Activated CD4-positive, alpha-beta T cell treated with anti-CD3 and anti-CD28 coated beads, Interleukin-2, amount 50 U/mL, for 48 hours (primary cell): ENCODE results near the gene EID1.
"Not testable (repeated sequence)": the region's sequence is repeated elsewhere in the genome, so short reads cannot be mapped to it uniquely, and the experiment has no call there.

Source experiments
- DNase-seq, 2 experiments: peaks; one replicate each; pipeline ENCODE4 v3.0.0-alpha.2; 2020

Gene EID1, protein sequence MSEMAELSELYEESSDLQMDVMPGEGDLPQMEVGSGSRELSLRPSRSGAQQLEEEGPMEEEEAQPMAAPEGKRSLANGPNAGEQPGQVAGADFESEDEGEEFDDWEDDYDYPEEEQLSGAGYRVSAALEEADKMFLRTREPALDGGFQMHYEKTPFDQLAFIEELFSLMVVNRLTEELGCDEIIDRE

DNA sequence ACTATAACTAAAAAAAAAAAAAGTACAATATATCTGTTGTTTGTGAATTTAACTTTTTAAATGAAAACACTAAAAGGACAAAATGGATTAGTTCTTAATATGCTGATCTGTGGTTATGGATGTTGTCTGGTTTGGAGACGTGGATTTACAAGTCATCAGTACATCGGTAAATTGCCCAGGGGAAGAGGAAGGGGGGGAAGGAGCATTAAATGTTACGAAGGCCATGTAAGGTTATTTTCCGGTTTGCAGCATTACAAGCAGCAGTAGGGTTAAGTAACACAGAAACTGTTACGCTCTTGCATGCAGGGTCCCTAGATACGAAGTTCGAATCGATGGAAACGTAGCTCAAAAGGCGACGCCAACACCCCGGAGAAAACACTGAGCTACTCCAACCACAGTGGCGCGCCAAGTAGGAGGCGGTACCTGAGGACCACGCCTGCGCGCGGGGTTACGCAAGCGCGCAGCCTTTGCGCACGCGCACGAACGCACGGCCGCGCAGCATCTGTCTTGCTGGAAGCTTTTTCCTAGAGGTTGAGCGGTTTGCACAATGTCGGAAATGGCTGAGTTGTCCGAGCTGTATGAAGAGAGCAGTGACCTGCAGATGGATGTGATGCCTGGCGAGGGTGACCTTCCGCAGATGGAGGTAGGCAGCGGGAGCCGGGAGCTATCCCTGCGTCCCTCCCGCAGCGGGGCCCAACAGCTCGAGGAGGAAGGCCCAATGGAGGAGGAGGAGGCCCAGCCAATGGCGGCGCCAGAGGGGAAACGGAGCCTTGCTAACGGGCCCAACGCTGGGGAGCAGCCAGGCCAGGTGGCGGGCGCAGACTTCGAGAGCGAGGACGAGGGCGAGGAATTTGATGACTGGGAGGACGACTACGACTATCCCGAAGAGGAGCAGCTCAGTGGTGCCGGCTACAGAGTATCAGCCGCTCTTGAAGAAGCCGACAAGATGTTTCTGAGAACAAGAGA is at the start of gene EID1:
Gene EID1, plus strand, starts transcription at position 505 of the 966 bp plus-strand sequence. Its CDS starts 43 bp downstream, at position 548.
- DNase-seq: peak; percentile 91 to 93

DNA sequence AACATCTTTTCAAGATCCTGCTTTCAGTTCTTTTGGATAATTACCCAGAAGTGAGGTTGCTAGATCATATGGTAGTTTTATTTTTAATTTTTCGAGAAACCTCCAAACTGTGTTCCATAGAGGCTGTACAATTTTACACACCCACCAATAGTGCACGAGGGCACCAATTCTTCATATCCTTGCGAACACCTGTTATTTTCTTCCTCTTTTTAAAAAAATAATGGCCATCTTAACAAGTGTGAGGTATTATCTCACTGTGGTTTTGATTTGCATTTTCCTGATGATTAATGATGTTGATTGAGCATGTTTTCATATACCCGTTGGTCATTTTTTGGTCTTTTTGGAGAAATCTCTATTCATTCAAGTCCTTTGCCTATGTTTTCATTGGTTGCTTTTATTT is 49.5 kb upstream of the EID1 start:
- no peak for DNase-seq

DNA sequence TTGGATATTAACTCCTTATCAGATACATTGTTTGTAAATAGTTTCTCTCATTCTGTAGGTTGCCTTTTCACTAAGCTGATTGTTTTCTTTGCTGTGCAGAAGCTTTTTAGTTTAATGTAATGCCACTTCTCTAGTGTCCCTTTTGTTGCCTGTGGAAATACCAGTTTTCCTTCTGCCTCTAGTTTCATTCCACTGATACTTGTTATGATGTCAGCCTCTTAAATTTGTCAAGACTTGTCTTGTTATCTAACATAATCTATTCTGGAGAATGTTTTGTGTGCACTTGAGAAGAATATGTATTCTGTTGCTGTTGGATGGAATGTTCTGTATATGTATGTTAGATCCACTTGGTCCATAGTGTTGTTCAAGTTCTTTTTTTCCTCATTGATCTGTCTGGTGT is 49.0 kb upstream of the EID1 start:
- DNase-seq: no peak

DNA sequence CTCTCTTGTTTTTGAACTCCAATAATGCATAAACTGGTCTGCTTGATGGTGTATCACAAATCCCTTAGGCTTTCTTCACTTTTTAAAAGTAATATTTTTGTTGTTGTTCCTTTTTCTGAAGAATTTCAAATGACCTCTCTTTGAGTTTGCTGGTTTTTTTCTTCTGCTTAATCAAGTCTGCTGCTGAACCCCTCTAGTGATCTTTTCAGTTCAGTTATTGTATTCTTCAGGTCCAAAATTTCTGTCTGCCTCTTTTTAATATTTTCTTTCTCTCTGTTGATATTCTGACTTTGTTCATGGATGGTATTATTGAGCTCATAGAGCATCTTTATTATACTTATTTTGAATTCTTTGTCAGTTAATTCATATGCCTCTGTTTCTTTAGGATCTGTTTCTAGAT is 45.3 kb upstream of the EID1 start:
- no peak for DNase-seq

DNA sequence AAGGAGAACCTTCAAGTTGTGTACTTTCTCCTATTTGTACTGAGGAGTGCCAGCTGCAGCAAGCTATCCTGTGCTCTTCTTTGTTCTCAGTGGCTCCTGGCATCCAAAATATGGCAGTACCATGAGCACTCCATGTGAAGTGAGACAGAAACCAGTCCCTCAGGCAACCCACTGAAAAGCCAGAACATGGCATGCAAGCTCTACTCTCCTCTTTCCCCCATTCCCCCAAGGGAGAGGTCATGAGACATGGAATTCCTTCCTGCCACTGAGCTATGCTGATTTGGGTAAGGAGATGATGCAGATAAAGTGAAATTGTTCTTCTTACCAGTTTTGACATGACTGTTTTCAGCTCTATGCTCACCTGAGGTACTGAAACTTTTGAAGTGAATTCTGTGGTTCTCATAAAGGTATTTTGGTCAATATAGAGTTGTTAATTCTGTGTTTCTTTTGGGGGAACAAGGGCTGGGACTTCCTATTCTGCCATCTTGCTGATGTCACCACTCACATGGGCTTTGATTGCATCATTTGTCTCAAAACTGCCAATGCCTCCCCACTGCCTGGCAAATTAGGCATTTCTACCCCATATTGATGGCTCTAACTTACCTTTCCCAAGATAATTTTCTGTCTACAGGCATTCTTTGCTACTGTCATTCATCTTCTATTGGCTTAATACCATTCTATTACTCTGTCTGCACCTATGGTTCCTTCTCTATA is 44.3 kb upstream of the EID1 start:
- no peak for DNase-seq

DNA sequence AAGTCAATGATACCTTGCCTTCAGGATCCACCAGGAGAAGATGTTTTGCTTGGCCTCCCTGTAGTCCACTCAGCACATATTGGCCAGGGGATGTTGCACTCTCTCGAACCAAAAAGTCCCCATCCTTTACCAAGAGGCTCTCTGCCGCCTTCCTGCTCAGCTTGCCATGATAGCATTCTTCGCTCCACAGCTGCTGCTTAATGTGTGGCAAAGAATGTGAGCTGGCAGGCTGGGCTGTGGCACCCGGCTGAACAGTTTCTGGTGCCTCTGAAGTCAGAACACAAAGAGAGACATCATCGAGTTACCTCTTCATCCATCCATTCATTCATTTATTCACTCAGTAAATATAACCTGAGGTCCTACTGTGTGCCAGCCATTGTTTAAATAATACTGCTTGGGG is 43.2 kb upstream of the EID1 start:
- no peak for DNase-seq

DNA sequence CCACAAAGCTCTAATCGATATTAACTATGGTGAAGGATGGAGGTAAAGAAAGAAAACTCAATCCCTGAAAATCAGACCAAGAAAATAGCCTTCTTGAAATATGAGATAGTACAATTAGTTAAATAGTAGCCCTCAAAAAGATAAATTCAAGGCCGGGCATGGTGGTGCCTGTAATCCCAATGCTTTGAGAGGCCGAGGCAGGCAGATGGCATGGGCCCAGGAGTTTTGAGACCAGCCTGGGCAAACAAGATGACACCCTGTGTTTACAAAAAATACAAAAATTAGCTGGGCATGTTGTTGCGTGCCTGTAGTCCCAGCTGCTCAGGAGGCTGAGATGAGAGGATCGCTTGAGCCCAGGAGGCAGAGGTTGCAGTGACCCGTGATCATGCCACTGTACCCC is 35.4 kb upstream of the EID1 start:
- no peak for DNase-seq

DNA sequence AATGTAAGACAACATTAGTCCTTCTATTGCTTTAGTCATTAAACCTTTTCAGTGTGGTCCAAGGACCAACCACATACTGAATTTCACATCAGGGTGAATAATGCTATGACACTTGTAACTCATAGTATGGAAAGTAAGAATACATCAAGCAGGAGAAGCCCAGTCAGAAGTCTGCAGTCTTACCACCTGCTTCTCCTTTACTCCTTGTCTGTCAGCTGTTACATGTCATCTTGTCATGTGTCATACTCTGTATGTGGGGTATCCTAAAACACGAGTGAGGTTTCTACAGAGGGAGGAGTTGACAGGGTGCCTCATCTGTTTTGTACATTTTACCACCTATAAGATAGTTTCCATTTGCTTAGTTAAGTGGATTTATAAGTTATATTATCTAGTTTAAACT is 32.8 kb upstream of the EID1 start:
- no peak for DNase-seq

DNA sequence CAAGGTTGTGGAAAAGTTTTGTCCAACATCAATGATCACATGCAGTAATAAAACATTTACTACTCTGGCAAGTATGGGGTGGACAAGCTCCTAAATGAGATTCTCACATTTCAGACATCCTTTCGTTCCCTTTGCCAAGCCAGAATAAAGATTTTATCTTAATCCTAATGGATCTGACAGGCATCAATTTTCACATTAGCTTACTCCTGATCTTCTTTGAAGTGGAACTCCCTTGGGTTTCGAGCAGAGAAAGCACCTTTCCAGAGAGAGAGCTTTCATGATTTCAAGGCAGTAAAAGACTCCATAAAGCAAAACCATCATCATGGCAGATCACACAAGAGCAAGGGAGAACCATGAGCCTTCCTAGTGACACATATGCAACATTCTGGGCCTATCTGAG is 27.3 kb upstream of the EID1 start:
- no peak for DNase-seq

DNA sequence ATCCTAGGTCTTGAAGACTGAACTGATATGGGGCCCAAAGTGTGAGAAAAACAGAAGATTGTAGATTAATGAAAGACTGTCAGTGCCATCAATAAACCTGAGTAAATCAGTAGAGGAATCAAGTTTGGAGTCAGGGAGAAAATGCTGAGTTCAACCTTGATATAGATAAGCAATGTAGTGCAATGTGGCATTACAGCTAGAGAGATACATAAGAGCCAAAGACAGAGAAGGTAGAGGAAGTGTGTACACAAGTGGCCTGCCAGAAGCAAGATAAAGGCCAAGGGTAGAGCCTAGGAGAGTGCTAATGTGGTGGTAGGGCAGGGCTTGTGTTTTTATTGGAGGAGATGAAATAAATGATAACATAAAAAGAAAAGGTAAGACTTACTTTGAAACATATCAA is 26.0 kb upstream of the EID1 start:
- no peak for DNase-seq

DNA sequence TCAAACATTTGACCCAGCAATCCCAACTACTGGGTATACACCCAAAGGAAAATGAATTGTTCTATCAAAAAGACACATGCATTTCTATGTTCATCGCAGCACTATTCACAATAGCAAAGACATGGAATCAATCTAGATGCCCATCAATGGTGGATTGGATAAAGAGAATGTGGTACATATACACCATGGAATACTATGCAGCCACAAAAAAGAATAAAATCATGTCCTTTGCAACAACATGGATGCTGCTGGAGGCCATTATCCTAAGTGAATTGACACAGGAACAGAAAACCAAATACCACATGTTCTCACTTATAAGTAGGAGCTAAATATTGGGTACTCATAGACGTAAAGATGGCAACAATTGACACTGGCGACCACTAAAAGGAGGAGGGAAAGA is 23.5 kb upstream of the EID1 start:
- DNase-seq: not testable (repeated sequence)

DNA sequence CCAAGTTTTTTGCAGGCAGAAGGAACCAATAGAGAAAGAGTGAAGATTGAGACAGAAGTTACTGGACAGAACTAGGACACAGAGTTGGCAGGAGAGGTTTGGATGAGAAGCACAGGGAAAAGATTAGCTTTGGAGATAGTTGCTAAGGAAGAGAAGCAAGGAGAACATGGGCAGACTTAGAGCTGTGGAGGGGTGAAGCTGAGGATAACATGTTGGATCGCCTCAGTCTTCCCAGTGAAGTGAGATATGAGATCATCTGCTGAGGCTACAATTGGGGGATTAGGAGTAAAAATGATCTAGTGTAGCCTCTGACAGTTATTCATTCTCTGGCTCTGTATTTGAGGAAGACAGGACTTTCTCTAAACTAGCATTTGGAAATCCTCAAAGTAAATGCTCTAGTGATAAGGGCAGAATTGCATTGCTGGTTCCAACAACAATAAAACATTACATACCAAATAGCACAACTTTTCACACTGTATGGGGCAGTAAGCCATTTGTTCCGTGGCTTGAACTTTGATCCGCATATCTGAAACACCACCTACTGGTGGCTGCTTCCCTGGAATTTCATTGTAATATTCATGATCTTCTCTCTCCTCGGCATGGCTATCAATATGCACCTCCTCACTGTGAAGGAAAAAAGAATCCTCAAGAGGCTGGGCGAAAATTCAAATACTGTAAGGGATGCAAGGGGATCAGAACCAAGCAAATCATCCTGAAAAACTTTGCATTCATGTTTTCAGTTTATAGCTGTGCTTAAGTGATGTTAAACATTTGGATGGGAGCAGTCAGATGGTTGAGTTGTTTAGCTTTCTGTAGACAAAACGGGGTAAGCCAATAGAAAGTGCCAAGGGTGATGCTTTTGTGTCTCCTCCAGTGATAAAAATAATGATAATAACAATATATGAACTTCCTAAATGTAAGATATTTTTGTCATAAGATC is 22.2 kb upstream of the EID1 start:
- DNase-seq: no peak

DNA sequence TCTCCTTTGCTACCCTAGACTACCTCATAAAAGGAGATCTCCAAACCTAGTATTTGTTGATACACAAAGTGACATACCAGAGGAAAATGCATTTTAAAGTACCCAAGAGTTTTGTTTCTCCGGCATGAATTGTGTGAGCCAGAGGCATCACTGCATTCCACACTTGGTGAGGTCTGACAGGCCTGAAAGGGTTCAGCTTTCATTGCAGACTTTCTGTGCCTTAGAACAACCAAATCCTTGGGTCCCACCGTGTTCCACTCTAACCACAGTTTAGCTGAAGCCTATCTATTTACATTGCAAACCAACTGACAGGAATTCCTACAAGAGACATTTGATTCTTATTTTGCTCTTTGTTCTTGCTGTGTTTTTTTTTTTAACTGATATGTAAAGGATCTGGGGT is 21.0 kb upstream of the EID1 start:
- no peak for DNase-seq

DNA sequence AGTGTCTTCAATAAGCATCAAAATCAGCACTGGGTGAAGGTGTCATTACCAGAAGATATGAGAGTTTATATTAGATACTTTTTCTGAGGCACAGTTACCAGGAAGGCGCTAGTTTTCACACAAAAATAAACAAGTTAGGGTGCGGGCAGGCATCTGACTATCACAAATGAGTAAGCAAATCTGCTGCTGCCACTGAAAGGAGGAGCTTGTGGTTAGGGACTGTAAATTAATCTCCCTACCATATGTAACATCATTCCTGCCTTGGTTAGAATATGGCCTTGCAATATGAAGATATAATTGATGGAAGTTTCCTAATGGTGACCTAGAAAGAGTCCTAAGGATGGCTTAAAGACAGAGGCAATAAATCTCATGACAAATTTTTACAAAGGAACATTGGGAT is 19.5 kb upstream of the EID1 start:
- no peak for DNase-seq

DNA sequence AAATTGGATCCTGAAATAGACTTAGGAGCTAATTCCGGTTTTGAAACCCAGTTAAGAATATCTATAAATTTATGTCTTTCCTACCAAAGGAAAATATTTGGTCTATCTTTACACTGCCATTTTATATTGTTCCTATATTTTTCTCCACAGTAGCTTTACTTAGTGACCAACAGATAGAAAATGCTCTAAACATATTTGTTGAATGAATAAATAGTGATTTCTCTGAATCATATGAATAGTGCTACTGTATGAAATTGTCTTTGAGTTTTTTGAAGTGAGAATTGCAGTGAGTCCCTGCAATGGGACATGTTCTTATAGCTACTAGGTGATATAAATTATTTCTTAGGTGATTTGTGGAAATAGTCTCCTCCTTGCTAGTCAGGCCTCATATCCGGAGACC is 18.5 kb upstream of the EID1 start:
- DNase-seq: no peak

DNA sequence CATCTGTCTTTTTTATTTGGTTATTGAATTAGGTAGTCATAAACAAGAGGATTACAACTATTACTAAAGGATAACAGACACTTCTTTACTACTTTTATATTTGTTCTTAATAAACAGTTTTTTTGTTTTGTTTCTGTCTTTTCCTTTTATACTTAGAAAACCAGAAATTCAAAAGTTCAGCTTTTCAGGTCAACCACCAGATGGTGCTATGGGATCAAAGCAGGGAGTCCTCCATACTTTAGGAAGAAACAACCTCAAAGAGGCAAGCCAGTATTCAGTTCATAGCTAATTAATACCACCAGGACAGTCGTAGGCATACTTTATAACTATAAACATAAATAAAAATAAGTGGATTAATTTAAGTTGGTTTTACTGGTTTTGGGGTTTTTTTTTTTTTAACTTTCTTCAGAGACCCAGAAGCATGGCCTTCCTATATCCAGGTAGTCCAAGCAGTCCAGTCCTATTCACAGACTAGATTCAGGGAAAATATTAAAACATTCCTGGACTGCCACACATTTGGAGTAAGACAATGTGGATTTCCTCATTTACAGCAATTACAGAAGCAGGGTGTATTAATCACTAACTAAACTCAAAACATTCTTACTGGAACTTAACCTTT is 16.0 kb upstream of the EID1 start:
- peak; percentile 11 to 24 for DNase-seq

DNA sequence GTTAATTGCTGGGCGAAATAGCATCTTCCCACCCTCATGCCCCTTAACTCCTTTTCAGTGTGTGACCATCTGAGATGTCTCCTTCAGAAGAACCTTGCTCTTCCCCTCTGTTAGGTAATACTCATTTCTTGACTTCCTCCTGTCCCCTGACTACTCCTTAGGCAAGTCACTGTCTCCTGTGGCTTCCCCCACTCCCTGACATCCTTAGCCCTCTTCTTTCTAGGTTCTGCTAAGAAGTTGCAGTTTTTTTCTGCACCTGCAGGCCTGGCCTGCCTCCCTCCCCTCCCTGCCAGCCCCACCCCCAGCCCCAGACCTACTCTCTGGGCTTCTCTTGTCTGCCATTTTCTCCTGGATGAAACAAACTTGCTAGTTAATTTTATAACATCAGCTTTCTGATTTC is 15.2 kb upstream of the EID1 start:
- peak in 1 of 2 experiments; percentile 10 for DNase-seq

DNA sequence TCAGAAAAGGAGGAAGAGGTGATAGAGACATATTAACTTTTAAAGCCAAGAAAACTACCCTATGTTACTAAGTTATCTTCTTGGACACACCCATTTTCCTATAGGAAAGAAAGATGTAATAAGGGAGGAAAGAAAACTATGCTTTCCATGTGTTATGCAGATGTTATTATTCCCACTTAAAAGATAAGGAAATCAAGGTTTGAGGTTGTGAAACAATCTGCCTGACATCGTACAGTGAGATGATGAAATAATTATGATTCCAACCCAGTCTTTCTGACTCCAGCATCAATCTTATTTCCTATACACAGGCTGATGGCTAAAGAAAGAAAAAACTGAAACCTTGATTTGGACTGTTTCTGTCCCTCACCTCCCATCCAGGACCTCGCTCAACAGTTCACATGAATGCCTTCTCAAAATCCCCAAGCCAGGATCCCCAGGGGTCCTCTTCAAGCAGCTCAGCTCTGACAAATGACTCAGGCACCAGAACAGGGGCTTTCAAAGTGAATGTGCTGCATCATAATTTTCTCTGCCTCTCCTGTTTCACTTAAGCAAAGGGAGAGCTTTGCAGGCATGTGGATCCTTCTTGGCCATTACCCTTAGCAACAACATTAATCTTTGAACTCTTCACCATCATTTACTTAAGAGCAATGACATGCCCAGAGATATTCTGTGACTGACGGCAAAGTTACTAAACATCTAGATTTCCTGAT is 12.4 kb upstream of the EID1 start:
- no peak for DNase-seq

DNA sequence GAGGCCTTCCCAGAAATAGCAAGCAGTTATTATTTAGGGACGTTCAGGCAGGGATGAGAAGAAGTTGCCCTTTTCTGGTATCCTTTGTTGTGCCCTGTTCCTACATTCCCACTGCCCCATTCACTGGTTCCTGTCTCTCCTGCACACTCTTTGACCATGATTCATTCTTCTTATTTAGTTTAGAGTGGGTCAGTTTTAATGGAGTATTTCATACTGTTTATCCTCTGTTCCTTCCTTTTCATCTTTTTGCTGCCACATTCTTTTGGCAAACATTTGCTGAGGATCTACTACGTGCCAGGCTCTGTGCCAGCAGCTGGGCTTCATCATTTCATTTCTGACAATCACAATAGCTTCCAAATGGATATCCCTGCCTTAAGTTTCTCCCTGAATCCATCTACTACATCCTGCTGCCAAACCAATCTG is 11.8 kb upstream of the EID1 start:
- DNase-seq: no peak

DNA sequence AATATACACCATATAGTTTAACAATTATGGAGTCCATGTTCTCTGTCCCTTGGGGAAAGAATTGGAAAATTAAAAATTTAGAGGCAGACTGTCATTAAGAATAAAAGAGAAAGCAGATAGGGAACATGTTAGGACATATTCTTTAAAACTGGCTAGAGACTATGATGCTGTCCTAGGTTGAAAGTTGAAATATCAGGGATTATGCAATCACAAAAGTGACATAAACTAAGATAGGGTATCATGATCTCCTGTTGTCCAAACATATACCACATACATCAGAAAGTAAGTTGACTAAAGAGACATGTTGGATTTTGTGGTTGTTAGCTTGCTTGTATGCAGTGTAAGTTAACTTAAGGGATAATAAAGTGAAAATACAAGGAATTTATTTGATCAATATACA is 9.9 kb upstream of the EID1 start:
- no peak for DNase-seq

DNA sequence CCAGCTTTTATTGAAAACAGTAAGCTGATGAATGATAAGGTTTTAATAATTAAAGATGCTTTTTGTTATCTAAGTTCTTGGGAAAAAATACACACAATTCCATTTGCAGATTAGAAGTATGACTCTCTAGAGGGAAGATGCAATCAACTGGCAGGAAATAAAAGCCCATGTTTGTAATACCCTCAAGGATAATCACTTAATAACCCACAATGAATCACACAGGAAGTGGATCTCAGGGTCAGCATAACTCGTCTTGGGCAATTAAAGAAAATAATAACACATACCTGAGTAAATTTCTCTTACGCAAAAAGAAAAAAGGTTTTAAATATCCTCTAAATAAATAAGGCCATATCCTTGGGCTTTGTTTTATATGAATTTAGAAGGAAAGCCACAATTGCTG is 9.4 kb upstream of the EID1 start:
- DNase-seq: no peak
